ENCODE data around the gene REEP3.

- no peak for TF ChIP-seq CTCF (IDR thresholded peaks at IDR 0.05)
- no peak for TF ChIP-seq POLR2A (IDR thresholded peaks at IDR 0.05)
Measured at GRCh38 chr10:63645195-63645594, 124.0 kb downstream of the REEP3 start.

Data from thyroid gland (tissue), 4 donors.